Mesothelial cell of epicardium (in vitro differentiated cells): ENCODE measurements around the gene LHFPL3. TPM values are rescaled to one million over a fixed set of nuclear protein-coding genes. Genes with fewer than 3 reads are reported as not detected.

Experiments used
- DNase-seq, 2 experiments: peaks; one replicate each; pipeline ENCODE4 v3.0.0; 2021; ENCODE audit warnings: low spot score in 2 of 2; ENCODE audit not compliant: unreplicated experiment in 2 of 2
- H3K27ac Mint-ChIP-seq: 2 replicates; pipeline ENCODE4 v1.8.0; 2021; ENCODE audit warnings: mixed read lengths
- H3K27me3 Mint-ChIP-seq: 2 replicates; pipeline ENCODE4 v1.8.0; 2021; ENCODE audit warnings: low read depth, mixed read lengths
- H3K36me3 Mint-ChIP-seq: 2 replicates; pipeline ENCODE4 v1.8.0; 2021; ENCODE audit warnings: mixed read lengths
- H3K4me1 Mint-ChIP-seq: 2 replicates; pipeline ENCODE4 v1.8.0; 2021; ENCODE audit warnings: mixed read lengths
- H3K4me3 Mint-ChIP-seq: 2 replicates; pipeline ENCODE4 v1.8.0; 2021; ENCODE audit warnings: mild to moderate bottlenecking, moderate library complexity, mixed read lengths
- H3K9me3 Mint-ChIP-seq: 2 replicates; pipeline ENCODE4 v1.8.0; 2021; ENCODE audit warnings: mixed read lengths
- CTCF ChIP-seq: fragments of 200-600 bp; sonication (generic); IDR thresholded peaks from one replicate; pipeline ENCODE4 v1.5.0; 2021; ENCODE audit warnings: antibody characterized with exemption; ENCODE audit not compliant: unreplicated experiment
- total RNA-seq: library from RNA; stranded (reverse); gene quantifications from 3 replicates; pipeline ENCODE4 v1.2.1, GENCODE V29; 2021

The LHFPL3 gene
- total RNA-seq, 1 donor from 2014 or later = not detected

DNA sequence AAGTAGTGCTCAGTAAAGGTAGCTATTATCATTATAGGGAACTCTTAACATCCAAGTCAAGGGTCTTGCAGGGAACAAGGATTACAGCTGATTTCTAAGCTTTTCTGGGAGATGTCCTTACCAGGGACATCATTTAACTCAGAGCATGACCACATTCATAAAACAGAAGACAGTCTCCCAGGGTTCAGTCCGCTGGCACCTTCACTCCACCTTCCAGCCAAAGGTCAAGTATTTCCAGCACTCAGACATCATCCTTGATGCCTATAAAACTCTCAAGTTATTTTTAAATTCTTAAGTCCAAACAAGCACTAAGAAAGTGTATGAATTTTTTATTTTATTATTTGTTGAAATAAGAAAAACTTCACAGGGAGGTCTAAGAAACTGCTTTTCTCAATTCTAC is 565.9 kb downstream of the LHFPL3 start:
- Mint-ChIP-seq H3K4me1 (peaks cover 4% of the 10 kb centered on the region), H3K9me3 (no peaks in the 10 kb centered on the region), H3K27ac (no peak overlapping the region), H3K4me3 (no peak overlapping the region), H3K36me3 (no peaks in the 10 kb centered on the region), H3K27me3 (peaks cover 3% of the 10 kb centered on the region)
- TF ChIP-seq CTCF = no peak
- no peak for DNase-seq

DNA sequence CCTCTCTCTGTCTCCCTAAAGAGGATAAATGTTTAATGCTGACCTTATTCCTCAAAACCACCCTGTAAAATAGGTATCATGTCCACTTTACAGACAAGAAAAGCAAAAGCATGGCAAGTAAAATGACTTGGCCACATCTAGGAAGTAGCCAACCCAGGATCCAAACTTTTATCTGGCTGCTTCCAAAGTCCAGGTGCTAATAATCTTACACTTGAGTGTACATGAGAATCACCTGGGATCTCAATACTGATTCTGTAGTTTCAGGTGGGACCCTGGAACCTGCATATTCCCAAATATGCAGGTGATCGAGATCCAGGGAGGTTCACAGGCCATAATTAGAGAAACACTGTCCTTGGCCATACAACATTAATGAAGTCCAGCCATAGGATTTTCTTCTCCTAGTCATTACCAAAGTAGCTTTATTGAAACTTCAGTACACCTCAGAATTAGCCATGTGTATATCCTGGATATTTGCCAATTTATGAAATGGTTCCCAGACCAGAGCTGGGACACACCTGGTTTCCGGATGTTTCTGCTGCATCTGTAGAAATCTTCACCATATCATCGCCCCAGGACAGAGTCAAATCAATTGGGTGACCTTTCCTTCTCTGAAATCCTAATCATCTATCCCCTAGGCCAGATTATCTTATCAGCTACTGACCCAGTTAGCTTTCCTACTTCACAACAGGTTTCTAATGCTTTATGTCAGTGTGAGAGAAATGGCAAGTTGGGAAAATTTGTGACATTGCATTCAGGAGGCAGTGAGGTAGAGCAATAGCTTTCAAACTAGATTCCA is 566.5 kb downstream of the LHFPL3 start:
- Mint-ChIP-seq H3K36me3 (no peaks in the 10 kb centered on the region), H3K27me3 (peaks cover 3% of the 10 kb centered on the region), H3K27ac (no peak overlapping the region), H3K4me3 (no peak overlapping the region), H3K9me3 (no peaks in the 10 kb centered on the region), H3K4me1 (peaks cover 4% of the 10 kb centered on the region)
- DNase-seq = no peak
- TF ChIP-seq CTCF = no peak

GRCh38 chr7:104895522-104896236 is 567.3 kb downstream of the LHFPL3 start:
- Mint-ChIP-seq H3K9me3 (no peaks in the 10 kb centered on the region), H3K4me3 (no peak overlapping the region), H3K27ac (no peak overlapping the region), H3K36me3 (no peaks in the 10 kb centered on the region), H3K4me1 (peaks cover 4% of the 10 kb centered on the region), H3K27me3 (no peaks in the 10 kb centered on the region)
- DNase-seq = no peak
- TF ChIP-seq CTCF = no peak

- TF ChIP-seq CTCF = no peak
- Mint-ChIP-seq H3K27ac (no peak overlapping the region), H3K9me3 (no peaks in the 10 kb centered on the region), H3K27me3 (no peaks in the 10 kb centered on the region), H3K4me1 (peaks cover 4% of the 10 kb centered on the region), H3K4me3 (no peak overlapping the region), H3K36me3 (no peaks in the 10 kb centered on the region)
- DNase-seq = no peak
Observed at GRCh38 chr7:104898434-104898833, 570.0 kb downstream of the LHFPL3 start.

GRCh38 chr7:104900525-104901239 is 572.3 kb downstream of the LHFPL3 start:
- H3K36me3 Mint-ChIP-seq = no peaks in the 10 kb centered on the region
- H3K4me1 Mint-ChIP-seq = peaks cover 4% of the 10 kb centered on the region
- no peak overlapping the region for H3K27ac Mint-ChIP-seq
- H3K4me3 Mint-ChIP-seq = no peak overlapping the region
- TF ChIP-seq CTCF = no peak
- no peaks in the 10 kb centered on the region for H3K9me3 Mint-ChIP-seq
- DNase-seq = no peak
- H3K27me3 Mint-ChIP-seq = no peaks in the 10 kb centered on the region
